SK-MEL-5 (cell line): ENCODE results near the gene FAM89B. TPM values are rescaled to one million over a fixed set of nuclear protein-coding genes. Genes with fewer than 3 reads are reported as not detected.

Experiments used
- DNase-seq: peaks from one replicate; pipeline ENCODE4 v3.0.0-alpha.2; 2016; ENCODE audit warnings: low read depth, low spot score
- in situ Hi-C: cut with HindIII; loops from 2 replicates; pipeline ENCODE4 v1.10.0; 2016; ENCODE audit warnings: low sequenced_read_pairs, high pct_unique_total_duplicates, low pct_unique_long_range_greater_than_20kb
- total RNA-seq: library from RNA; depleted of rRNA; stranded (reverse); fragments of >200 nt; shearing (Covaris generic); gene quantifications from 2 replicates; pipeline ENCODE4 v1.2.3, GENCODE V29; 2014

The FAM89B gene
- total RNA-seq, 1 experiment from 2014 or later: 13.2 TPM

DNA sequence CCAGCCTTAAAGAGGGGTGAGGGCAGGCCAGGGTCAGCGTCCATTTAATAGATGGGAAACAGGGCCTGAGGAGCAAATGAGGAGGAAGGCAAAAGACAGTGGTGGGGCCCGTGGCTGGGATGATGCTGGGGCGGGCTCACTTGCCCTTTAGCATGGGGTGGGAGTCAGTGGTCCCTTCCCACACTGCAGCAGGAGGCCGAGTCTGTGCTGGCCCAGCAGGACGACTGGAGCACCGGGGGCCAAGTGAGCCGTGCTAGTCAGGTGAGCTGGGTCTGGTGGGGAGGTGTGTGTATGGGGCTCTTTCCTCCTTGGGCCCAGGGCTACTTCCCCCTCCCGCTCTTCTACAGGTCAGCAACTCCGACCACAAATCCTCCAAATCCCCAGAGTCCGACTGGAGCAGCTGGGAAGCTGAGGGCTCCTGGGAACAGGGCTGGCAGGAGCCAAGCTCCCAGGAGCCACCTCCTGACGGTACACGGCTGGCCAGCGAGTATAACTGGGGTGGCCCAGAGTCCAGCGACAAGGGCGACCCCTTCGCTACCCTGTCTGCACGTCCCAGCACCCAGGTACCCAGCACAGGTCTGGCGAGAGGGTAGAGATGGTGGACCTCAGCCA, 34.6 kb upstream of the FAM89B start:
- in situ Hi-C loops: no loop called here
- no peak for DNase-seq

DNA sequence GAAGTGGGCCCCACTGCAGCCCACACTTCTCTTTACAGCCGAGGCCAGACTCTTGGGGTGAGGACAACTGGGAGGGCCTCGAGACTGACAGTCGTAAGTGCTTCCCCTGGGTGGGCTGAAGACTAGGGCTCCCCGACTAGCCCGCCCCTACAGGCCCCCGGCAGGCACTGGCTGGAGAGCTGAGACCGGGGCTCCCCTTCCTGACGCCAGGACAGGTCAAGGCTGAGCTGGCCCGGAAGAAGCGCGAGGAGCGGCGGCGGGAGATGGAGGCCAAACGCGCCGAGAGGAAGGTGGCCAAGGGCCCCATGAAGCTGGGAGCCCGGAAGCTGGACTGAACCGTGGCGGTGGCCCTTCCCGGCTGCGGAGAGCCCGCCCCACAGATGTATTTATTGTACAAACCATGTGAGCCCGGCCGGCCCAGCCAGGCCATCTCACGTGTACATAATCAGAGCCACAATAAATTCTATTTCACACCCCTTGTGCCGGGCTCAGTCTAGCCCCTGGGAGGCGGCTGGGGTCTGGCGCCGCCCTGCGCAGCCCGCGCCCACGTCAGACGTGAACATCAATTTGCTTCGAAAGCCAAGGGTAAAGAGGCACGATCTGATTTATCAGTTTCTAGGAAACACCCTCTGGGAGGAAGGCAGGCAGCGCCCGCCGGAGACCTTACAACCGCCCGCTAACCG, 34.0 kb upstream of the FAM89B start:
- in situ Hi-C loops: no loop called here

DNA sequence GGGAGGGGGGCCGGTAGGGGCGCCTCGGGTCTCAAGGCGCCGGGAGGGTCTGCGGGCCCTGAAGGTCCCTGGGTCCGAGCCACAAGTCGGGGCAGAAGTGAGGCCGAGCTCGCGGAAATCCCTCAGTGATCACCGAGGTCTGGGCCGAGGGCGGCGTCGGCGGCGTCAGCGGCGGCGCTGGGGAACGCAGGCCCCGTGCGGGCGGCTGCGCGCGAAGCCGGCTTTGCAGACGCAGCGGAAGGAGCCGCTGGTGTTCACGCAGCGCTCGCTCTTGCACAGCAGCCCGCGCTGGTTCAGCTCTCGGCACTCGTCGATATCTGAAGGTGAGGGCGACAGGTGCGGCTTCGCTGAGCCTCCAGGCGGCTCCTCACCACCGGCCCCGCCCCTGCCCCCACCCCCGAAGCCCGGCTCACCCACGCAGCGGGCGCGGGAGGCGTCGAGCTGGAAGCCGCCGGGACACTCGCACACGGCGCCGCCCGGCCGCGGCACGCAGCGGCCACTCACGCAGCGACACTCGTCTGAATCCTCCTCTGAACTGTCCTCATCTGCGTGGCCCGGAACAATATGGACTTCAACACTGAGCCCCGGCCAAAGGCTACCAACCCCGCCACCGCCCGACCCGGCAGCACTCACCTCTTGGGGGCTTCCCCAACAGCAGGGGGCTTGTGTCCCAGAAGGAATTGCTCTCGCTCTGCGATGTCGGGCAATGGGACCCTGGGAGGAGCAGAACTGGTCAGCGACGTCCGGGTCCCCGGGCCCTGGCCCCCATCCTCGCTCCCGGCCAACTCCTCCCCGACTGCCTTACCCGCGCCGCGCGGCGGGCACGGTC, 33.2 kb upstream of the FAM89B start:
- in situ Hi-C loops: no loop called here
- DNase-seq: no peak

More for the DNA sequence above, 34.0 kb upstream of the FAM89B start:
- no peak for DNase-seq

DNA sequence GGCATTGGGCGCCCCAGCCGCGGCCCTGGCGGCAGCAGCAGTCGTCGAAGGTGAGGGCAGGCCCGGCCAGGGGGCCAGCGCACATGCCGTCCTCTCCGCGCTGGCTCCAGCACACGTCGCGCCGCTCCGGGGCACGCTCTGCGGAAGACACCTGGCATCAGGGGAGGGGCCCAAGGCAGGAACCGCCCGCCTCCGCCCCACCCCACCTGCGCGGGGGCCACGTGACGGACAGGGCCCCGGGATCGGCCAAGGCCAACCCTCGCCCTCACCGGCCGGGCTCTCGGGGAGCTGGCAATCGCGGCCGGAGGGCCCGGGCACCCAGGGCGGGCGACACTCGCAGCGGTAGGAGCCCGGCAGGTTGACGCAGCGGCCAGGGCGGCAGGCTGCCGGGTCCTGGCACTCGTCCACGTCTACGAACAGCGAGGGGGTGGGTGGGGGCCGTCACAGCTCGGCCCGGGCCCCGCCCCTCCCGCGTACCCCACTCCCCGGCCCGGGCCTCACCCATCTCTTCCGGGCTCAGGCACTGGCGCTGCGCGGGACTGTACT, 32.5 kb upstream of the FAM89B start:
- DNase-seq: no peak
- in situ Hi-C loops: no loop called here

DNA sequence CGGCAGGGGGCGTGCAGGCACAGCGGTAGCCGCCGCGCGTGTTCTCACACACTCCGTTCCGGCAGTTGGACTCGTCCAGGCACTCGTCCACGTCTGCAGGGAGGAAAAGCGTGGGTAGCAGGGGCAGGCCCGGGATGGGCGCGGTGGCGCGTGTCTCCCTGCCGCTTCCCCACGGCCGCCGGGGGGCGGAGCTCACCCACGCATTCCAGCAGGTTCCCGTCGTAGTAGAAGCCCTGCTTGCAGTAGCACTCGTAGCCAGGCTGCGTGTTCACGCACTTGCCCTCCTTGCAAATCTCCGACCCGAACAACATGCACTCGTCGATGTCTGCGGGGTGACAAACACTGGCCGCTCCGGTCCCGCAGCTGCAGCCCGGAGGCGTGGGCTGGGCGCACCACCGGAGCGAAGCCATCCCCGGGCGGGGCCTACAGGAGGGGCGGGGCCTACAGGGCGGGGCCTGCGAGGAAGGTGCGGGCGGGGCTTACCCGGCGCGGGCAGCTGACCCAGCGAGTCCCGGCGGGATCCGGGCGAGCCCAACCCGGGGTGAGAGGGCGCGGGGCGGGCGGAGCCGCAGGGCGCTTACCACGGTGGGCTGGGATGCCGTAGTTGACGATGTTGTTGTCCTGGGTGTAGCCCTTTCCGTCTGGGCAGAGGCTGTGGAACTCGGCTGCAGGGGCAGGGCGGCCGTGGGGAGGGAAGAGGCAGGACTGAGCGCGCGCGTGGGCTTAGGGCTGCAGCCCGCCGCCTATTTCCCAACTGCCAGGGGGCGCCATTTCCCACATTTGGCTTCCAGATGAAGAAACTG, 31.8 kb upstream of the FAM89B start:
- peak; percentile 83 for DNase-seq
- in situ Hi-C loops: no loop called here

DNA sequence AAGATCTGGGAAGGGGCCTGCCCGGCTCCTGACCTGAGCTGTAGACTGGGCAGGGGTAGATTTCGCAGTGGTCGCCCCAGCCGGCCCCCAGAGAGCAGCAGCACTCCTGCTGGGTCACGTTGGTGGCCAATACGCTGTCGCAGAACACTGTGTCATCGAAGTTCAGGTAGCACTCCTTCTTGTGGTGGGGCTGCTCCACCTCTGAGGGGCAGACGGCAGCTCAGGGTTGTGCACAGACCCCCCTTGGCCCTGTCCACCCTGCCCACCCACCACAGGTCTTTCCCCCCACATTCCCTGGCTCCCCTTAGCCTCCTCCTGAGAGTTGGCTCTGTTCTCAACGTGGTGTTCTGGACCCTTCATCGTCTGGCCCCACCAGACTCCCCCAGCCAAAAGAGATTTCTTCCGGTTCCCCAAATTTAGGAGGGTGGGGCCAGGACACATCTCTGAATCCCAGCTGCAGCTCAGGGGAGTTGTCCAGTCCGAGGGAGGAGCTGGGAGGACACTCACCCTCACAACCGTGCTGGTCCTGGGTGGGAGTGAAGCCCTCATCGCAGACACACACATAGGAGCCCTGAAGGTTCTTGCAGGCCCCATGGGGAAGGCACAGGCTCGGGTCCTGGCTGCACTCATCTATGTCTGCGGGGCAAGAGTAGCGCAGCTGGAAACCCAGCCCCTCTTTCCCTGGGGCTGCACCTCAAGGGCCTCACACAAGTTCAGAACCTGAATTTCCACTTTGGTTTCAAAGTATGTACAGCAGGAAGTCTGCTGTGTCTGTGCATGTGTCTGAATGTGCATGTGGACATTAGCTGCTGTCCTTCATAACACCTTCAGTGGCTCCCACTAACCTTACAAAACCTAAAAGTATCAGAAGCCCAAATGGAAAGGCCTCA, 31.0 kb upstream of the FAM89B start:
- DNase-seq: no peak
- in situ Hi-C loops: no loop called here

DNA sequence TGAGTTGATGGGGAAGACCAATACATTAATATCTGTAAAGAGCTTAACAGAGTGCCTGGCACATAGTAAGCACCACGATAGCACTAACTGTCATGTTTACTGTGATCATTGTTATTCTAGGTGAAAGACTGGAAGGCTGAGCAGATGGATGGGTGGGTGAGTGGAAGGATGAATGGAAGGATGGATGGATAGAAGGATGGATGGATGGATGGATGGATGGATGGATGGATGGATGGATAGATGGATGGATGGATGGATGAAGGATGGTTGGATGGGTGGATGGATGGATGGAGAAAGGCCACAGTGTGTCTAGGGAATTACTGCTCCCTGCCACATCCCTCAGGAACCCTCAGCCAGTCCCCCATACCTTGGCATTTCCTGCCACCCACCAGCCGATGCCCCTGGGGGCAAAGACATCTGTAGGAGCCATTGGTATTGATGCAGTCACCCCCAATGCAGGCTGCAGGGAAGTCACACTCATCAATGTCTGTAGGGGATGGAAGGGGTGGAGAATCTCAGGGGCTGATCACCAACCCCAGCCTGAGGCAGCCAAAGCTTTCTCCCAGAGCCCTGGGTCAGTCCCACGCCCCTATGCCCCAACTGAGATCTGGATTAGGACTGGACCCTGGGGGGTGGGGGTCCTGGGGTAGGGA, 29.5 kb upstream of the FAM89B start:
- in situ Hi-C loops: no loop called here
- no peak for DNase-seq

DNA sequence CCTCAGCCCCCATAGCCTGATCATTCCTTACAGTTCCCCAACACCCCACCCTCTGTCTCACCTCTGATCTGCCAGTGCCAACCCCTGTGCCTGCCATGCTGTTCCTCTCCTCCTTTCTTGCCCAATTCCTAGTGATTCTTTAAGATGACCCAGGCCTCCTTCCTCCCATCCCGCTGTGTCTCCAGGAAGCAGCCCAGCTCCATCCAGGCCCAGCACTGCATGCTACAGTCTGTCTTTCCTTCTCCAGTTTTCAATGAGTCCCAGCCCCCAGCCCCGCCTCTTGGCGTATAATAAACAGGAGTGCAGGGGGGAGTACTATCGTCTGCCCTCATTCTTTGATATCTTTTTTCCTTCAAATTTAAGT, 26.5 kb upstream of the FAM89B start:
- in situ Hi-C loops: no loop called here
- no peak for DNase-seq

DNA sequence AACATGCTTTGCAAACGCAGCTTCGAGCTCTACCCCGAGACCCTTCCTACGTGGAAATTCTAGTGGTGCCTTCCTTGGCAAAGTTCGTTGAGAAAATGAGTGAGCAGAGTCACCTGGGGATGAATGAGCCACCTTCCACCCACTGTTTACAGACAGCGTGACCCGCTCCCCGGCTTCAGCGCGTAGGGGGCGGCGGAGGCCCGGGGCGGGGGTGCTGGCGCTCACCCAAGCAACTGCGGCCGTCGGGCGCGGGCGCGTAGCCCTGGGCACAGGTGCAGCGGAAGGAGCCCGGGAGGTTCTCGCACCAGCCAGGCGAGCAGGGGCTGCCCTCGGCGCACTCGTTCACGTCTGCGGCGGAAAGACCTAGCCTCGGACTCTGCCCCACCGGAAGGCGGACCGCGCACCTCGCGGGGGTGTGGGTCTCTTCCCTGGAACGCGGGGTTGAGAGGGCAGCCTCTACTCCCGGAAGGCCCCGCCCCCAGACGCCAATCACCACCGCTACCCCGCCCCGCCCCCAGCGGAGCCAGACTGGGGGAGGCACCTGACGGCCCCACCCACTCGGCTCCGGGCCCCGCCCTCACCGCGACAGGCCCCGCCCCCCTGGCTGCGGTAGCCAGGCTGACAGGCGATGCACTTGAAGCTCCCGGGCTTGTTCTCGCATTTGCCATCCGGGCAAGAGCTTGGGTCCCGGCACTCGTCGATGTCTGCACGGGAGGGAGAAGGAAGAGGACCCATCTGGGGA, 25.9 kb upstream of the FAM89B start:
- peak; percentile 48 for DNase-seq
- in situ Hi-C loops: no loop called here

DNA sequence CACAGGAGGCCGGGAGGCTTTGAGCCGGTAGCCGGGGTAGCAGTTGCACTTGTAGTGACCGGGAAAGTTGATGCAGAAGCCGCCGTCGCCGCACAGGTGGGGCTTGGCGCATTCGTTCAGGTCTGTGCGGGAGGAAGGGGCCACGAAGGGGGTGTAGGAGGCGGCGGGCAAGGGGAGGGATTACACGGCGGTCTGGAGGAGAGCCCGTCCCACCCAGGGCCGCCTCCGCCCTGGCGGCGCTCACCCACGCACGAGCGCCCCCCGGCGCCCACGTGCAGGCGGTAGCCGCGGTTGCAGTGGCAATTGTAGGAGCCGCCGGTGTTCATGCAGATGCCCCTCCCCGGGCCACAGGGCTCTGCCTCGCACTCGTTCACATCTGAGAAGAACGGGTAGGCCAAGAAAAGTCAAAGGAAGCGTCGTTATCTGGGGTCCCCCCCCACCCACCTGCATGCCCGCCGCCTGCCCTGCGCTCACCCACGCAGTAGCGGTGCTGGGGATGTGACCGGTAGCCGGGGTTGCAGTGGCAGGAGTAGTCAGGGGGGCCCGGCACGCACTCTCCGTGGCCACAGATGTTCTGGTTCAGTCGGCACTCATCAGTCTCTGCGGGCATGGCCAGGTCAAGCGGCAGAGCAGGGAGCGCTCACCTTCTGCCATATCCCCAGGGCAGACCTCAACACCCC, 24.8 kb upstream of the FAM89B start:
- in situ Hi-C loops: no loop called here
- no peak for DNase-seq

DNA sequence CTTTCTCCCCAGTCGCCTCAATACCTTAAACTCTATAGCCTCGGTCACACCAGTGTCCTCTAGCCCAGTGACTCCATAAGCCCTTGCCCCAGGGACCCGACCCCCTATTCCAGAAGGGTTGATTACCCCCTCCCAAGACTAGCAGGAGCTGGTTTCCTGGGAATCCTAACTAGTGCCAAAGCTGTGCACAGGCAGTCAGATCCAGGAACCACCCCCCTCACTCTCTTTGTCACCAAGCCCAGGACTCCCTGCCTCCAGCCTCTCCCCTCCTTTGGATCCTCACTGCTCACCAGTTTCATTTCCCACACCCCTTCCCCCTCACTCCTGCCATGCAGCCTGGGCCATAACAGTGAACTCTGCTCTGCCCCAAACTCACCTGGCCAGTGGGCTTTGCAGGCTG, 23.9 kb upstream of the FAM89B start:
- in situ Hi-C loops: no loop called here
- DNase-seq: no peak

DNA sequence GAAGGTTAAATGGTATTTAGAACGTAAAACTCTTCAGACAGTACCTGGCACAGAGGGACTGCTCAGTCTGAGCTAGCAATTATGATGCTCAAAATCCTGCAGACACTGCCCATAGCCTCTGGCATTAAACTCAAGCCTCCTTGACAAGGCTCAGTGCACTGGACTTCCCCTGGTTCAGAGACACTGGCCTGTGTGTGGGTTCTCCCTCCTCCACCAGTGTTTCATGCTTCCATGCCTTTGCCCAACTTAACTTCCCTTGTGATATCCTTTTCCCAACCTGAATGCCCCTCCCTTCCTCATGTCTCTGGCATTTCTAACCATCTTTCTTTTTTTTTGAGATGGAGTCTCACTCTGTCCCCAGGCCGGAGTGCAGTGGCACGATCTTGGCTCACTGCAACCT, 23.2 kb upstream of the FAM89B start:
- in situ Hi-C loops: no loop called here
- DNase-seq: no peak

DNA sequence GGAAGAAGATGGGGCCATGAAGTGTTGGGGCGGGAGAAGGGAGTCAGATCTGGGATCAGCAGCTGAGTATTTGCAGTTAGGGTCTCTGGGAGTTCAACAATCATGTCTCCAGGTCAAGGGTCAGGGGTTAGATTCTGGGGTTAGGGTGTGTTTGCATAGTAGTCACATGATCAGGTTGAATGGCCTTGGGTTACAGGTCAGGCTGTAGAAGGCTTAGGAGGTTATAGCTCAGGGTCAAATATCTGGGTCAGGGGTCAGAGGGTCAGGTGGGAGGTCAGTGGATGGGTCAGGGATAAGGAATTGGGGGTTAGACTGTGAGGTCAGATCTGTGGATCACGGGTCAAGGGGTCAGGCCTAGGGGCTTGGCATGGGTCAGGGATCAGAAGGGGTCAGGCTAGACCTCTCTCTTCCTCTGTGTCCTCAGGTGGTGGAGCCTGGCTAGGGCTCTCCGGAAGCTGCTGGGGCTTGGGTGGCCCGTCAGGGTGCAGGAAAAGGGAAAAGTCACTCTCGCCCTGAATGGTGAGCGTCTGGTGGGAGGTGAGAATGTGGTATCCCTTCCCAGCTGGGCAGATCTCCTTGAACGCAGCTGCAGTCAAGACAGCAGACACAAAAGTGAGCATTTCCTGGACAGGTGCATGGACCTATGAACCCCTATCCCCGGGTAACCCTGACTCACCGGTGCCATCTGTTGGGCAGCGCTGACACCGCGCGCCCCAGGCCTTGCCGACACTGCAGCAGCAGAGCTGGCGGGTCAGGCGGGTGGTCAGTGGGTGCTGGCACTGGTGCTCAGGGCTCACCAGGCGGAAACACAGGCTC, 20.6 kb upstream of the FAM89B start:
- peak; percentile 43 for DNase-seq
- in situ Hi-C loops: no loop called here

DNA sequence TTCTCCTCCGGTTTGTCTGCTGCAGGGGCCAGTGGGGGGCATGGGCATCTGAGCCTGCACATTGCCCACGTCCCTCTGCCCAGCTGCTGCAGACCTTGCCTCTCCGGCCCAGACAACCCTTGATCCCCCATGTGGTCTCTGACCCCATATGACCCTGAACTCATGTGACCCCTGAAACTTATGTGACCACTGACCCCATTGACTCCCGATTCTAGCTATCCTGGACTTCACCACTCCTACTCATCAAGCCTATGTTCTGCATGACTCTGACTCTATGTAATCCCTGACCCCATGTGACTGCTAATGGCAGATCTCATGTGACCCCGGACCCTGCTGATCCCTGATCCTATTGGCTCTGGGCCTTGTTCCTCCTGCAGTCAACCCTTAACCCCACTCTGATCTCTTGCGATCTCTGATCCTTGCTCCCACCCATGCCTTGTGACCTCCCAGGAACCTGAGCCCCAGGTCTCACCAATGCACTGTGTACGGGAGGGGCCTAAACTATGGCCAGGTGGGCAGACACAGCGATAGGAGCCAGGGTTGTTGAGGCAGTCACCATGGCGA, 19.9 kb upstream of the FAM89B start:
- in situ Hi-C loops: no loop called here
- peak; percentile 32 for DNase-seq
